Retina (tissue), 1 donor: ENCODE measurements around the gene ASTN2.

Experiments
- DNase-seq: peaks from one replicate; pipeline ENCODE4 v3.0.0-alpha.2; 2016

The ASTN2 gene

GRCh38 chr9:116687754-116688135 is 727.1 kb downstream of the ASTN2 start:
- no peak for DNase-seq

- peak; percentile 96 for DNase-seq
Observed at GRCh38 chr9:116687074-116687753, 727.6 kb downstream of the ASTN2 start, which contains the start of gene TRIM32. Gene TRIM32 (plus strand): TSS chr9:116687305. CDS start chr9:116697743, 10,438 bp downstream.

- DNase-seq = no peak
Observed at GRCh38 chr9:116686693-116687073, 728.2 kb downstream of the ASTN2 start.

GRCh38 chr9:116686135-116686534 is 728.7 kb downstream of the ASTN2 start:
- no peak for DNase-seq

DNA sequence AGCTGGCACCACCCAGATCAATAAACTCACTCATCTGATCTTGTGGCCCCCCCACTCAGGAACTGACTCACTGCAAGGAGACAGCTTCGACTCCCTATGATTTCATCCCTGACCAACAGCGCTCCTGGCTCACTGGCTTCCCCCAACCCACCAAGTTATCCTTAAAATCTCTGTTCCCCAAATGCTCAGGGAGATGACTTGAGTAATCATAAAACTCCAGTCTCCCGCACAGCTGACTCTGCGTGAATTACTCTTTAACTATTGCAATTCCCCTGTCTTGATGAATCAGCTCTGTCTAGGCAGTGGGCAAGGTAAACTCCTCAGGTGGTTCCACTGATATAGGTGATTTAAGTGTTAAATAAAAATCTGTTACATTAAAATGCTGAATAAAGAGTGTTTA is 729.7 kb downstream of the ASTN2 start:
- no peak for DNase-seq

DNA sequence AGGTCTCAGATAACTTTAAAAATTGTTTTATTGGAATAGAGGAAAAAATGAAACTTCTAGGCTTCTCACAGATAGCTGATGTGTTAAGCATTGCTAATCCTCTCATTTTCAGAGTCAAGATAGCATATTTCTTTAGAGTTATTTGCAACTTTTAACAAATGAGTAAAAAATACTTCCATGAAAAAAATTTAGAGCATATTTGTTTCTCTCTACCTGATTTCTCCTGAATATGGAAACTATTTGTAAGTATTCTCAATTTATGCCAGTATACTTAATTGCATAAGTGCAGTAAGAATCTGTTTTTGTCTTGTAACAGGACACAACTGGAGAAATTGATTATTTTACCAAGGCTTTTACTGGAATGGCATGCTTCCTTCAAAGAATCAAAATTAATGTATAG is 731.3 kb downstream of the ASTN2 start:
- no peak for DNase-seq

DNA sequence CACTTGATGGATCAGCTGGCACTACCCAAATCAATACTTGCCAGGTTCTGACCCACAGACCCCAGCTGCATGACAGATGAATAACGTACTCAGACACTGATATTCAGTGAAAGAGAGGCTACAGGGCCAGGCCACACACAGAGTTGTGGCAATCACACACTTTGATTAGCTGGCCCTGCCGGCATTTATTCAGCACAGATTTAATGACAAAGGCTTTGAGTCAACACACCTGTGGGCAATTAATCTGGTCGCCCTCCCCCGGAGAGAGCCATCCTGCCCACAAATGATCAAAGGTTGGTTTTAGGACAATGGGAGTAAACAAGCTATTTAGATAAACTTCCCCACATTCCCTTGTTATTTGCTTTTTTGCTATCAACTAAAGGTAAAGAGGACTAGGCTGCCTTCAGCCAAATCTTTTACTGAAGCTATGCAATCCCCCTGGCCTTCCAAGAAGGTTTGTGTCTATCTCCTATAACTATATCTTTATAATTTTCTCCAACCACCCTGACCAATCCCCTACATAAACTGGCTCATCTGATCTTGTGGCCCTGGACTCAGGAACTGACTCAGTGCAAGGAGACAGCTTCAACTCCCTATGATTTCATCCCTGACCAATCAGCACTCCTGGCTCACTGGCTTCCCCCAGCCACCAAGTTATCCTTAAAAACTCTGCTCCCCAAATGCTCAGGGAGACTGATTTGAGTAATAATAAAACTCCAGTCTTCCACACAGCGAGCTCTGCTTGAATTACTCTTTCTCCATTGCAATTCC is 740.5 kb downstream of the ASTN2 start:
- no peak for DNase-seq

DNA sequence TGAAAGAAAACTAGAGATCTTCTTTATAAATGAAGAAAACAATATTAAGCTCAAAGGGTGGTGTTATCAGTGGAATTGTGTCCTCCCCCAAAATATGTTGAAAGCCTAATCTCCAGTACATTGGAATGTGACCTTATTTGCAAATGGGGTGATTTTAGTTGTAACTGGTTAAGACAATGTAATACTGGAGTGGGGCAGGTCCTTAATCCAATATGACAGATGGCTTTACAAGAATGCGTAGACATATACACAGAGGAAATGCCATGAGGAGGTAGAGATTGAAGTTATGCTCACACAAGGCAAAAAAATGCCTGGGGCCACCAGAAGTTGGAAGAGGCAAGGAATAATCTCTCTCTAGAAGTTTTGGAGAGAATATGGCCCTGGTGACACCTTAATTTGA is 741.5 kb downstream of the ASTN2 start:
- DNase-seq = no peak

DNA sequence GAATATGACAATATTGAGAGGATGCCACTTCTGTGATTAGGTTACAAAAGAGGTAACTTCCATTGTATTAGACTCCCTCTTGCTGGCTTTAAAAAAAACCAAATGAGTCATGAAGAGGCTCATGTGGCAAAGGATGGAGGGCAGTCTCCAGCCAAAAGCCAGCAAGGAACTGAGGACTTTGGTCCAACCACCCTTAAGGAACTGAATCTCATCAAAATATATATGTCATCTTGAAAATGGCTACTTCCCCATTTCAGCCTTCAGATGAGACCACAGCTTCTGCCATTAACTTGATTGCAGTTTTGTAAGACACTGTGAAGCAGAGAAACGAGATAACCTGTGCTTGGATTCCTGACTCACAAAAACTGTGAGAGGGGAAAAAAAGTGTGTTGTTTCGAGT is 743.3 kb downstream of the ASTN2 start:
- no peak for DNase-seq

- DNase-seq = no peak
Observed at GRCh38 chr9:116668970-116669695, 745.7 kb downstream of the ASTN2 start.

GRCh38 chr9:116663581-116663980 is 751.3 kb downstream of the ASTN2 start:
- no peak for DNase-seq

DNA sequence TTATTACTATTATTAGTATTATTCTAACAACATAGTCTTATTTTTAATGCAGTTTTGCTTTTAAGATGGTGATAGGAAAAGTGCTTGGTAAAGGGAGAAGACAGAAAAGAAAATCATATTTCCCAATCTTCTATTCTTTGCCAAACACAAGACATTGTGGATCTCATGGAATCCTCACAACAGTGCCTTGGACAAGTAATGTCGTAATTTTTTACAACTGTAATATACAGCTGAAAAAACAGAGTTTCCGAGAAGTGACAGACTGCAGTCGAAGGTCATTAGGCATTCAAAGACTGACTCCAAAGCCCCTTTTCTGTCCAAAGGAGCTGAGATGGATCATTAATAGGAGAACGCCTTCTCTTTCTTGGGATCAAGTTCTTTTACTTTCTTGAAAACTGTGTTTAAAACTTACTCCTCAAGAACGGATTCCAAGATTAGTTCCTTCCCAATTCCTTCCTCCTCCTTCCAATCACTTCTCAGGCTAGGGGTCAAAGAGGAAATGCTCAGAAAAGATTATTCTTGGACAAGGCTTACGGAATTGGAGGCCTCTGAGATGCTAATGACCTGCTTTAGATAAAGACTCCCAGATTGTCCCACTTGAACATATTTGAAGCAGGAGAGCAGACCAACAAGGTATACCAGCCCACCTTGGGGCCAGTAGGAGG is 752.1 kb downstream of the ASTN2 start:
- DNase-seq = no peak

GRCh38 chr9:116661037-116661954 is 753.6 kb downstream of the ASTN2 start:
- peak; percentile 56 for DNase-seq

- DNase-seq = no peak
Observed at GRCh38 chr9:116658265-116658664, 756.6 kb downstream of the ASTN2 start.

GRCh38 chr9:116656977-116657376 is 757.9 kb downstream of the ASTN2 start:
- DNase-seq = no peak

- no peak for DNase-seq
Observed at GRCh38 chr9:116656501-116656971, 758.3 kb downstream of the ASTN2 start.

GRCh38 chr9:116654059-116654355 is 760.9 kb downstream of the ASTN2 start:
- DNase-seq = no peak

- no peak for DNase-seq
Observed at GRCh38 chr9:116653348-116654058, 761.4 kb downstream of the ASTN2 start.

GRCh38 chr9:116647515-116647809 is 767.4 kb downstream of the ASTN2 start:
- no peak for DNase-seq

DNA sequence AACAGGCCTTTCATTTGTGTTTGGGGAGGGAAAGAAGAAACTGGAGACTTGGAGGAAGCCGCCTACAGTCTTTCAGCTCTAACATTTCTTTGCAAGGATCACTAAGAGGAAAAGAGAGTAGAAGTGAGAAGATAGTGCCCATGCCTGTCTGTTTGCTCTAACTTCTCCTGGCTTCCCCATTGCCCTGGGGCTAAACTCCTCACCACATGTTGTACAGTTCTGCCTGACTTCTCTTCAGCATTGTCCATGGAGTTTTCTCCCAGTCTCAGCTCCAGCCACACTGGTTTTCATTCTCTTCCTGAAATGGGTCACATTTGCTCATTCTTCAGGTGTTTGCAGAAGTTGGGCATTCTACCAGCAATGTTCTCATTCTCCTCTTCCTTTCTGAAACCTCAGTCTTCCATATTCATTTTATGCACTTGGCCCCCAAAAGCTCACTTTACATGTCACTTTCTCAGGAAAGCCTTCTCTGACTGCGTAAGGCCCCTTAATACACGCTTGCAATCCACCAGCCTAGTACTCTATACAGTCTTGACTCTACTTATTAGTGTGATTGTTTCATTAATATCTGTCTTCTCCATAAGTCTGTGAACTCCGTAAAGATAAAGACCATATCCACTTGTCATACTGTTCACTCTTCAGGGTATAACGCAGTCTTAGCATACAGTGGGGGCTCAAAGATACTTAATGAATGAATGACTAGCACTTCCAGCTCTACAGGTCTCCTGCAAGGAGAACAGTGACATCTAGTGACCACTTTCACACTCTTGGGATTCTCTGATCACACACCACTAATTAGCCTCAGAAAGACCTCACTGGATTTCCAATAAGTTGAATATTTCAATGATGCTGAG is 768.0 kb downstream of the ASTN2 start:
- peak; percentile 27 for DNase-seq
